AG04450 (cell line): Measurements from ENCODE around the gene KCTD17. TPM values are rescaled to one million over a fixed set of nuclear protein-coding genes. Genes with fewer than 3 reads are reported as not detected.

Source experiments
- CTCF ChIA-PET: fragments of 300-600, 350-600 bp; formaldehyde crosslinking; extraction: SDS; loops from one replicate; lab custom pipeline; 2022; ENCODE audit warnings: antibody characterized with exemption, inconsistent platforms; lab: Charles Lee
- POLR2A ChIA-PET: fragments of 350-600 bp; formaldehyde crosslinking; extraction: SDS; loops from one replicate; lab custom pipeline; 2021; ENCODE audit warnings: antibody characterized with exemption, inconsistent platforms; lab: Yijun Ruan, JAX
- DNase-seq: peaks from one replicate; pipeline ENCODE4 v3.0.0-alpha.2; 2011; ENCODE audit warnings: low read depth, low spot score
- H3K27ac ChIP-seq: one replicate; pipeline ENCODE4 v1.5.1; 2012; ENCODE audit warnings: low read depth, low read length, control low read depth
- H3K27me3 ChIP-seq: one replicate; pipeline ENCODE4 v1.6.0; 2012; ENCODE audit warnings: low read length; ENCODE audit not compliant: control insufficient read depth, insufficient read depth
- H3K4me3 ChIP-seq: 2 replicates; pipeline ENCODE4 v1.5.1; 2011; ENCODE audit warnings: mild to moderate bottlenecking, low read depth, low read length, control low read depth
- H3K9me3 ChIP-seq: 2 replicates; pipeline ENCODE4 v1.5.1; 2012; ENCODE audit warnings: low read length; ENCODE audit not compliant: control insufficient read depth, insufficient read depth
- polyA plus RNA-seq: library from polyadenylated mRNA; depleted of rRNA; stranded (reverse); fragments of >200 nt; gene quantifications from 2 replicates; pipeline ENCODE4 v1.2.3, GENCODE V29; 2011
- TF ChIP-seq, protein P1 (sequence below): IDR thresholded peaks from 2 replicates; pipeline ENCODE4 v1.5.1; 2011; ENCODE audit warnings: low read depth, low read length, control low read depth, inconsistent platforms

KCTD17 gene
- polyA plus RNA-seq, 1 experiment: 20.7 TPM

DNA sequence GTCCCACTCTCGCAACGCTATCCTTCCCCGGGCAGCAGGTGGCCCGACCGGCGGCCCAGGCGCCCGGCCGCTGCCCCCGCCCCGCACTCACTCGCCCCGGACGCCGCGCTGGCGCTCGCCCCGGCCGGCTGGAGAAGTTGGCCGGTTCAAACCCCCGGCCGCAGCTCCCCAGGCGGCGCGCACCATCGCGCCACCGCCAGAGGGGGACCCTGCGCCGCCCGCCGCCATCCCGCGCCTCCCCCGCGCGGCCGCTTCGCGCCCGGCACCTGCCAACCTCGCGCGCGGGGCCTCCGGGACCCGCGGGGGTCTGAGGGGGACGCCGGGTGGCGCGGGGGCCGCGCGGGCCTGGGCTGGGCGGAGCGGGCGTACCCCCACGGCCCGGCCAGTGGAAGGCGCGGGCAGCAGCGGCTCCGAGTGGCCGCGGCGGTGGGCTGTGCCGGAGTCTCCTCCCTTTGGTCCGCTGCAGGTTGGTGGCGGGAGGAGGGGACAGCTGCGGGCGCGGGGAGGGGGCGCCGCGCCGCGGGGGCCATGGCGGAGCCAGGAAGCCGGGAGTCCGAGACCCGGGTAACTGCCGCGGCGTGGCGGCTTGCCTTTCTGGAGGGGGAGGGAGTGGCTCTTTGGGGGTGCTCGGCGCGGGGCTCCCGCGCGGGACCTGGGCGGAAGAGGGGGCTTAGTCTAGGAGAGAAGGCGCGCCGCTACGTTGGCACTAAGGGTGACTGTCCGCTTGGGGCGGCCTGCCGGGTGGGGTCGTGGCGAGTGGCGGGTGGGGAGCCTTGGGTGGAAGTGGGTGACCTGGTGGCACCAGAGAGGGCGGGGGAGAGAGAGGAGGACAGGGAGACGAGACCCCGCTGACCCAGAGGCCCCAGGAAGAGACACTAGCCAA, 32.0 kb upstream of the KCTD17 start, which contains the start of the genes MPST and TST:
MPST (plus strand) TSS at position 434 of the 883 bp plus-strand sequence; CDS start at position 529, 95 bp downstream.
TST (minus strand) TSS at position 139 of the 883 bp plus-strand sequence. CDS start 715 bp downstream, outside the sequence.
- POLR2A ChIA-PET: interaction anchor here (0.8 to 1.6 kb wide), 4 partner anchors 10 to 244 kb away, joined by 3 to 4 read pairs (median 4); partner anchors contain the start of genes IFT27 and KCTD17
- Histone ChIP-seq H3K4me3 (peak within 1 kb of the TSS; percentile 78), H3K9me3 (no peaks in the 10 kb centered on the region; the same call in 1 of the 2 replicates), H3K27me3 (no peaks in the 10 kb centered on the region), H3K27ac (peak within 1 kb of the TSS; percentile 57)
- DNase-seq: no peak
- CTCF ChIA-PET: interaction anchor here (0.6 to 5.0 kb wide), 4 partner anchors 12 to 243 kb away, joined by 3 to 36 read pairs (median 7); partner anchors contain the start of gene IFT27
- TF ChIP-seq, protein P1, sequence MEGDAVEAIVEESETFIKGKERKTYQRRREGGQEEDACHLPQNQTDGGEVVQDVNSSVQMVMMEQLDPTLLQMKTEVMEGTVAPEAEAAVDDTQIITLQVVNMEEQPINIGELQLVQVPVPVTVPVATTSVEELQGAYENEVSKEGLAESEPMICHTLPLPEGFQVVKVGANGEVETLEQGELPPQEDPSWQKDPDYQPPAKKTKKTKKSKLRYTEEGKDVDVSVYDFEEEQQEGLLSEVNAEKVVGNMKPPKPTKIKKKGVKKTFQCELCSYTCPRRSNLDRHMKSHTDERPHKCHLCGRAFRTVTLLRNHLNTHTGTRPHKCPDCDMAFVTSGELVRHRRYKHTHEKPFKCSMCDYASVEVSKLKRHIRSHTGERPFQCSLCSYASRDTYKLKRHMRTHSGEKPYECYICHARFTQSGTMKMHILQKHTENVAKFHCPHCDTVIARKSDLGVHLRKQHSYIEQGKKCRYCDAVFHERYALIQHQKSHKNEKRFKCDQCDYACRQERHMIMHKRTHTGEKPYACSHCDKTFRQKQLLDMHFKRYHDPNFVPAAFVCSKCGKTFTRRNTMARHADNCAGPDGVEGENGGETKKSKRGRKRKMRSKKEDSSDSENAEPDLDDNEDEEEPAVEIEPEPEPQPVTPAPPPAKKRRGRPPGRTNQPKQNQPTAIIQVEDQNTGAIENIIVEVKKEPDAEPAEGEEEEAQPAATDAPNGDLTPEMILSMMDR: no peak

DNA sequence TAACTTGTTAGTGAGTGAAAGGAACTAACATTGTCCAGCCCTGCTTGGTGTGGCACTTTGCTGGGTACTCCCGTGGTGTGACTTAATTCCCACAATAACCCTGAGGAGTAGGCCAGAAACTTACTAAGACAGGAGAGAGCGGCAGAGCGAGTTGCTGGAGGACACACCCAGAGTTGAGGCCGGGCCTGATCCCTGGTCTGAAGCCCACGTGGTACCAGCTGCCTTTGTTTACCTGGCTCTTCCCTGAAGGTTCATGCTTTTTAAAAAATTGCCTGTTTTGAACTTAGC, 31.4 kb upstream of the KCTD17 start:
- peak overlapping the region; percentile 77 for H3K4me3 ChIP-seq
- no peak overlapping the region for H3K27ac ChIP-seq
- H3K27me3 ChIP-seq: no peaks in the 10 kb centered on the region
- H3K9me3 ChIP-seq: no peaks in the 10 kb centered on the region; the same call in 1 of the 2 replicates
- TF ChIP-seq, protein P1: no peak
- DNase-seq: no peak
- ChIA-PET POLR2A (interaction anchor here (0.6 to 1.6 kb wide), 2 partner anchors 10 to 194 kb away, joined by 3 to 4 read pairs; no protein-coding TSS in a partner anchor), CTCF (interaction anchor here (0.8 to 5.0 kb wide), 3 partner anchors 11 to 244 kb away, joined by 3 to 36 read pairs (median 3); partner anchors contain the start of gene IFT27)

DNA sequence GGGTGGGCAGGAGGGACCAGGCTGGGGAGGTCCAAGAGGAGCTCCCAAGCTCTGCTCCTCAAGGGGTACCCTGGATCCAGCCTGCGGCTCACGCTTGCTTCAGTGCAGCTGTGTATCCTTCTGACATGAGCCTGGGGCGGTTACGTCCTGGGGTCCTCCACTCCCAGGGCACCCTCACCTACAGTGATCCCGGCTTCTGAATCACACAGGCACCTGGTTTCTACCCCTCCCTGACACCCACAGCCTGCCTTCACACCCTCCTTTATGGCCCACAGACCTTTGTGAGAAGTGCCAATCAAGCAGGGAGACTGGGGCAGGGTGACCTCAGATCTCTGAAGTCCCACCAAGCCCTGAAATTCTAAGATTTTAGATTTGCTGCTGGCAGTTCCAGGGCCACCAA, 30.5 kb upstream of the KCTD17 start:
- ChIA-PET POLR2A (interaction anchor here (0.6 kb wide), 1 partner anchor 185 kb away, joined by 9 read pairs; no protein-coding TSS in a partner anchor), CTCF (interaction anchor here (0.6 to 5.0 kb wide), 10 partner anchors 9 to 239 kb away, joined by 3 to 36 read pairs (median 4); no protein-coding TSS in a partner anchor)
- TF ChIP-seq, protein P1: no peak
- H3K27ac ChIP-seq: no peak overlapping the region
- H3K27me3 ChIP-seq: no peaks in the 10 kb centered on the region
- no peak overlapping the region for H3K4me3 ChIP-seq
- H3K9me3 ChIP-seq: no peaks in the 10 kb centered on the region; the same call in 1 of the 2 replicates
- no peak for DNase-seq

DNA sequence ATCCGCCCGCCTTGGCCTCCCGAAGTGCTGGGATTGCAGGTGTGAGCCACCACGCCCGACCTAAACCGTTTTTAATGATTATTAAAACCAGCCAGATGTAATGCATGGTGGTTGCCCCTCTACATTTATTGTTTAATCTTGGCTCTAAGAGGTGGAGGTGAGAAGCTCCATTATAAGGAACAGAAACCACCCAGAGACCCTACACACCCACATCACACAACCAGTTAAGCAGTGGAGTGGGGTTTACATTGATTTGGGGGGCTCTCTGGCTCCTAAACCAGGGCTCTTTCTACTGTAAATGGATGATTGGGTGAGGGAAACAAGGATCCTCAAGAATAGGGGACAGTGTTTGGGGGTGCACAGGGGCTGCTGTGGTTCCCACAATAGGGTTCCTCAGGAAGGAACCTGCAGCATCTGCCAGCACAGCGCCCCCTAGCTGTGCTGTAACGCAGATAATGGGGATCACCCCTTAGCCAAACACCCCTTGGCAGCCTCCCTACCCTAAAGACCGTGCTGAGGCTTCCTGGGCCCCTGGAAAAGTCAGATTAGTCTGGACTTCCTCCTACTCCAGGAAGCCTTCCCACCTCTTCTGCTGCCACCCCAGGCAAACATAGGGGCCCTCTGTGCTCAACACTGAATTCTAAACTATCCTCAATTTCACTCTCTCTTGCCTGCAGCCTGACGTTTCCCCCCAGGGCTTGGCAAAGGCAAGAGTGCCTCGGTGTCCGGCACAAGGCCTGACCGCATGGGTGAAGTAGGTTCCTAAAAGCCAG, 29.6 kb upstream of the KCTD17 start:
- no peaks in the 10 kb centered on the region; the same call in 1 of the 2 replicates for H3K9me3 ChIP-seq
- DNase-seq: no peak
- H3K4me3 ChIP-seq: no peak overlapping the region
- H3K27ac ChIP-seq: no peak overlapping the region
- H3K27me3 ChIP-seq: no peaks in the 10 kb centered on the region
- POLR2A ChIA-PET: interaction anchor here (0.6 kb wide), 1 partner anchor 186 kb away, joined by 9 read pairs; no protein-coding TSS in a partner anchor
- CTCF ChIA-PET: interaction anchor here (0.6 to 5.0 kb wide), 9 partner anchors 10 to 166 kb away, joined by 3 to 36 read pairs (median 5); no protein-coding TSS in a partner anchor
- TF ChIP-seq, protein P1: peak; percentile 79
